Stimulated activated CD4-positive, alpha-beta T cell treated with anti-CD3 and anti-CD28 coated beads, Interleukin-15, amount 100 ng/mL, for 1 hour (primary cell): ENCODE measurements around the gene KLHL22.
"Not testable (repeated sequence)": the region's sequence is repeated elsewhere in the genome, so short reads cannot be mapped to it uniquely, and the experiment has no call there.

Experiments
- DNase-seq, 2 donors: peaks; one replicate each; pipeline ENCODE4 v3.0.0-alpha.2; 2020; ENCODE audit warnings: low read depth in 1 of 2, low spot score in 1 of 2

Gene KLHL22

GRCh38 chr22:20423008-20423905 is 72.3 kb downstream of the KLHL22 start:
- no peak for DNase-seq

- DNase-seq = no peak
These were observed 73.2 kb downstream of the KLHL22 start for GRCh38 chr22:20422271-20423007.

- DNase-seq = no peak
These were observed 74.1 kb downstream of the KLHL22 start for GRCh38 chr22:20421507-20421874.

GRCh38 chr22:20420157-20420842 is 75.3 kb downstream of the KLHL22 start:
- no peak for DNase-seq

GRCh38 chr22:20419664-20419951 is 76.0 kb downstream of the KLHL22 start:
- DNase-seq = no peak

- peak; percentile 47 to 56 for DNase-seq
These were observed 77.3 kb downstream of the KLHL22 start for GRCh38 chr22:20418211-20418788.

GRCh38 chr22:20415699-20416098 is 79.9 kb downstream of the KLHL22 start:
- not testable (repeated sequence) for DNase-seq

- DNase-seq = not testable (repeated sequence)
These were observed 80.4 kb downstream of the KLHL22 start for GRCh38 chr22:20415241-20415640.

- no peak for DNase-seq
These were observed 81.1 kb downstream of the KLHL22 start for GRCh38 chr22:20414450-20414849.

GRCh38 chr22:20414059-20414440 is 81.5 kb downstream of the KLHL22 start:
- no peak for DNase-seq

- DNase-seq = no peak
These were observed 82.2 kb downstream of the KLHL22 start for GRCh38 chr22:20413217-20414058.

GRCh38 chr22:20412474-20413216 is 83.0 kb downstream of the KLHL22 start:
- no peak for DNase-seq

- not testable (repeated sequence) for DNase-seq
These were observed 86.2 kb downstream of the KLHL22 start for GRCh38 chr22:20409385-20409784.

GRCh38 chr22:20408891-20409290 is 86.7 kb downstream of the KLHL22 start:
- DNase-seq = no peak

- no peak for DNase-seq
These were observed 87.8 kb downstream of the KLHL22 start for GRCh38 chr22:20407829-20408228.

- DNase-seq = no peak
These were observed 88.7 kb downstream of the KLHL22 start for GRCh38 chr22:20406686-20407408.

- DNase-seq = no peak
These were observed 89.5 kb downstream of the KLHL22 start for GRCh38 chr22:20405931-20406685.

- no peak for DNase-seq
These were observed 90.2 kb downstream of the KLHL22 start for GRCh38 chr22:20405291-20405930.
